Measurements from ENCODE around the gene PCA3. TPM values are rescaled to one million over a fixed set of nuclear protein-coding genes. Genes with fewer than 3 reads are reported as not detected.

The PCA3 gene
- total and polyA plus RNA-seq, 9 of the 15 experiments (the other 6 are each of a cell fraction or from before 2014, with no cell fraction given): not detected

- TF ChIP-seq CHD2 (IDR thresholded peaks at IDR 0.05; ENCODE audit: low read depth, low read length) (no peak), ZSCAN32 (CRISPR knock-in tag; IDR thresholded peaks at IDR 0.05) (no peak), ZNF347 (CRISPR knock-in tag; IDR thresholded peaks at IDR 0.05; ENCODE audit: low read depth) (no peak), ZBTB34 (CRISPR knock-in tag; IDR thresholded peaks at IDR 0.05) (no peak), WHSC1 (IDR thresholded peaks at IDR 0.05; ENCODE audit: low read length) (no peak)
These were observed 8.6 kb downstream of the PCA3 start (continued) for GRCh38 chr9:76772686-76773445.

GRCh38 chr9:76784881-76785280, 20.6 kb downstream of the PCA3 start:
- no peak for TF ChIP-seq BRCA1 (IDR thresholded peaks at IDR 0.05)
- TF ChIP-seq BRCA1 (CRISPR knock-in tag; IDR thresholded peaks at IDR 0.05): no peak
- TF ChIP-seq NBN (IDR thresholded peaks at IDR 0.05; ENCODE audit: low read depth): no peak
- TF ChIP-seq MXI1 (IDR thresholded peaks at IDR 0.05; ENCODE audit: low read depth, low read length): no peak
- no peak for TF ChIP-seq CREB1 (IDR thresholded peaks at IDR 0.05)
- TF ChIP-seq CREB1 (CRISPR knock-in tag; IDR thresholded peaks at IDR 0.05): no peak
- TF ChIP-seq, protein P1, sequence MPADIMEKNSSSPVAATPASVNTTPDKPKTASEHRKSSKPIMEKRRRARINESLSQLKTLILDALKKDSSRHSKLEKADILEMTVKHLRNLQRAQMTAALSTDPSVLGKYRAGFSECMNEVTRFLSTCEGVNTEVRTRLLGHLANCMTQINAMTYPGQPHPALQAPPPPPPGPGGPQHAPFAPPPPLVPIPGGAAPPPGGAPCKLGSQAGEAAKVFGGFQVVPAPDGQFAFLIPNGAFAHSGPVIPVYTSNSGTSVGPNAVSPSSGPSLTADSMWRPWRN (IDR thresholded peaks at IDR 0.05; ENCODE audit: low read depth): no peak
- TF ChIP-seq, protein P2, sequence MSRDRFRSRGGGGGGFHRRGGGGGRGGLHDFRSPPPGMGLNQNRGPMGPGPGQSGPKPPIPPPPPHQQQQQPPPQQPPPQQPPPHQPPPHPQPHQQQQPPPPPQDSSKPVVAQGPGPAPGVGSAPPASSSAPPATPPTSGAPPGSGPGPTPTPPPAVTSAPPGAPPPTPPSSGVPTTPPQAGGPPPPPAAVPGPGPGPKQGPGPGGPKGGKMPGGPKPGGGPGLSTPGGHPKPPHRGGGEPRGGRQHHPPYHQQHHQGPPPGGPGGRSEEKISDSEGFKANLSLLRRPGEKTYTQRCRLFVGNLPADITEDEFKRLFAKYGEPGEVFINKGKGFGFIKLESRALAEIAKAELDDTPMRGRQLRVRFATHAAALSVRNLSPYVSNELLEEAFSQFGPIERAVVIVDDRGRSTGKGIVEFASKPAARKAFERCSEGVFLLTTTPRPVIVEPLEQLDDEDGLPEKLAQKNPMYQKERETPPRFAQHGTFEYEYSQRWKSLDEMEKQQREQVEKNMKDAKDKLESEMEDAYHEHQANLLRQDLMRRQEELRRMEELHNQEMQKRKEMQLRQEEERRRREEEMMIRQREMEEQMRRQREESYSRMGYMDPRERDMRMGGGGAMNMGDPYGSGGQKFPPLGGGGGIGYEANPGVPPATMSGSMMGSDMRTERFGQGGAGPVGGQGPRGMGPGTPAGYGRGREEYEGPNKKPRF (IDR thresholded peaks at IDR 0.05; ENCODE audit: low read depth, low read length): no peak
- Histone ChIP-seq H3K9ac (ENCODE audit: insufficient read depth in 1 of 2, low read depth in 2 of 2, low read length in 2 of 2) (no peak overlapping the region), H3K4me2 (ENCODE audit: insufficient read depth, low read length) (no peak overlapping the region), H3K27me3 (ENCODE audit: control insufficient read depth in 2 of 2, insufficient read depth in 2 of 2, low read length in 2 of 2) (no peaks in the 10 kb centered on the region), H3K4me3 (no peak overlapping the region), H2AFZ (ENCODE audit: low read depth, low read length) (no peak overlapping the region), H3K4me1 (replicated peaks in 1 of 2; ENCODE audit: control insufficient read depth in 2 of 2, insufficient read depth in 2 of 2, low read length in 2 of 2) (no peaks in the 10 kb centered on the region), H3K9me1 (ENCODE audit: control insufficient read depth, insufficient read depth, low read length) (no peaks in the 10 kb centered on the region), H4K20me1 (replicated peaks; ENCODE audit: control insufficient read depth, insufficient read depth, low read length) (no peaks in the 10 kb centered on the region), H3K9me3 (replicated peaks; ENCODE audit: control insufficient read depth, insufficient read depth, low read depth, low read length) (no peaks in the 10 kb centered on the region), H3K36me3 (ENCODE audit: control insufficient read depth, insufficient read depth, low read length) (no peaks in the 10 kb centered on the region), H3K79me2 (ENCODE audit: control insufficient read depth, insufficient read depth, low read length) (no peaks in the 10 kb centered on the region), H3K27ac (ENCODE audit: extremely low read depth, low read depth, low read length) (no peak overlapping the region)
- FAIRE-seq (no peak), ATAC-seq (no peak), DNase-seq (ENCODE audit: extremely low read depth in 1 of 4, low spot score in 3 of 4) (no peak)
- POLR2A ChIA-PET: no interaction called here
- CTCF ChIA-PET (ENCODE audit: low intra/inter-chr PET ratio): no interaction called here
- in situ Hi-C loops (cut with MboI): no loop called here
- intact Hi-C loops (cut with micrococcal nuclease): no loop called here
- no TSS peak for BruUV-seq (replicated peaks)
